B cell (primary cell): ENCODE measurements around the gene CFAP65.

Experiments
- EZH2 ChIP-seq: IDR thresholded peaks from 2 replicates; pipeline ENCODE4 v1.6.1; 2012; ENCODE audit warnings: borderline replicate concordance, low read depth, mild to moderate bottlenecking, moderate library complexity, low read length; ENCODE audit not compliant: insufficient read depth, poor library complexity, severe bottlenecking
- TF ChIP-seq, protein P1 (sequence below): fragments of 200-600 bp; IDR thresholded peaks from one replicate; pipeline ENCODE4 v1.8.0; 2022; ENCODE audit warnings: antibody characterized with exemption, mild to moderate bottlenecking

- TF ChIP-seq, protein P1, sequence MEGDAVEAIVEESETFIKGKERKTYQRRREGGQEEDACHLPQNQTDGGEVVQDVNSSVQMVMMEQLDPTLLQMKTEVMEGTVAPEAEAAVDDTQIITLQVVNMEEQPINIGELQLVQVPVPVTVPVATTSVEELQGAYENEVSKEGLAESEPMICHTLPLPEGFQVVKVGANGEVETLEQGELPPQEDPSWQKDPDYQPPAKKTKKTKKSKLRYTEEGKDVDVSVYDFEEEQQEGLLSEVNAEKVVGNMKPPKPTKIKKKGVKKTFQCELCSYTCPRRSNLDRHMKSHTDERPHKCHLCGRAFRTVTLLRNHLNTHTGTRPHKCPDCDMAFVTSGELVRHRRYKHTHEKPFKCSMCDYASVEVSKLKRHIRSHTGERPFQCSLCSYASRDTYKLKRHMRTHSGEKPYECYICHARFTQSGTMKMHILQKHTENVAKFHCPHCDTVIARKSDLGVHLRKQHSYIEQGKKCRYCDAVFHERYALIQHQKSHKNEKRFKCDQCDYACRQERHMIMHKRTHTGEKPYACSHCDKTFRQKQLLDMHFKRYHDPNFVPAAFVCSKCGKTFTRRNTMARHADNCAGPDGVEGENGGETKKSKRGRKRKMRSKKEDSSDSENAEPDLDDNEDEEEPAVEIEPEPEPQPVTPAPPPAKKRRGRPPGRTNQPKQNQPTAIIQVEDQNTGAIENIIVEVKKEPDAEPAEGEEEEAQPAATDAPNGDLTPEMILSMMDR, result no peak
- TF ChIP-seq EZH2, result no peak
Measured at GRCh38 chr2:218954541-218955300, 86.6 kb downstream of the CFAP65 start.
